H1 (cell line): ENCODE data around the gene GRIK1. TPM values are rescaled to one million over a fixed set of nuclear protein-coding genes. Genes with fewer than 3 reads are reported as not detected.
A peak's percentile ranks its signal among the peaks of the same experiment; 100 is the strongest.

Source experiments
- CTCF ChIA-PET: fragments of 300-600 bp; sonication (Branson Sonifier 250); formaldehyde crosslinking; loops from one replicate; lab custom pipeline; 2021; ENCODE audit not compliant: partially characterized antibody; lab: Charles Lee
- POLR2A ChIA-PET: fragments of 300-600 bp; sonication (Branson Sonifier 250); formaldehyde crosslinking; loops from one replicate; lab custom pipeline; 2021; ENCODE audit warnings: inconsistent platforms; ENCODE audit not compliant: partially characterized antibody; lab: Charles Lee
- DNase-seq, 2 experiments: peaks; one replicate each; pipeline versions ENCODE4 v3.0.0 to v3.0.0-alpha.2; 2010 to 2022; ENCODE audit warnings: low spot score in 2 of 2, low read depth in 1 of 2, mixed read lengths in 1 of 2
- FAIRE-seq: peaks from 2 replicates; lab custom pipeline; 2011; peaks lifted over from hg19 to GRCh38; lab: Jason Lieb, UNC
- H2AFZ ChIP-seq: 2 replicates; pipeline ENCODE4 v1.8.1; 2012; ENCODE audit warnings: low read length, inconsistent platforms
- H2AK5ac ChIP-seq: 2 replicates; pipeline ENCODE4 v1.6.1; 2013; ENCODE audit warnings: low read depth, low read length
- H2BK120ac ChIP-seq: replicated peaks from 2 replicates; pipeline ENCODE3; 2013; ENCODE audit warnings: low read depth, low read length, inconsistent platforms
- H2BK12ac ChIP-seq: 2 replicates; pipeline ENCODE4 v1.6.1; 2013; ENCODE audit warnings: low read depth, low read length
- H2BK15ac ChIP-seq: 2 replicates; pipeline ENCODE4 v1.6.1; 2013; ENCODE audit warnings: low read length
- H2BK20ac ChIP-seq: 2 replicates; pipeline ENCODE4 v1.6.1; 2013; ENCODE audit warnings: low read length
- H2BK5ac ChIP-seq: 2 replicates; pipeline ENCODE4 v1.6.1; 2013; ENCODE audit warnings: low read depth, low read length
- H3K14ac ChIP-seq: 2 replicates; pipeline ENCODE4 v1.6.1; 2013; ENCODE audit warnings: inconsistent platforms; ENCODE audit not compliant: insufficient read length
- H3K18ac ChIP-seq: 2 replicates; pipeline ENCODE4 v1.6.1; 2013; ENCODE audit warnings: low read length; ENCODE audit errors: extremely low read depth
- H3K23ac ChIP-seq: 2 replicates; pipeline ENCODE4 v1.6.1; 2013; ENCODE audit warnings: inconsistent platforms; ENCODE audit not compliant: insufficient read length
- H3K23me2 ChIP-seq: 2 replicates; pipeline ENCODE4 v1.6.1; 2013; ENCODE audit warnings: low read depth, low read length
- H3K27ac ChIP-seq: 2 replicates; pipeline ENCODE4 v1.6.1; 2011; ENCODE audit warnings: low read depth, low read length, inconsistent platforms
- H3K27me3 ChIP-seq, 4 experiments: replicated peaks in 1 of 4; 1 replicate in 1 of 4; 2 replicates in 3 of 4; pipeline versions ENCODE4 v1.6.1 to v1.8.1; 2011 to 2013; ENCODE audit warnings: low read length in 3 of 4, mild to moderate bottlenecking in 3 of 4, inconsistent platforms in 2 of 4, mixed read lengths in 2 of 4, moderate library complexity in 1 of 4; ENCODE audit not compliant: control insufficient read depth in 3 of 4, insufficient read depth in 3 of 4; ENCODE audit errors: extremely low read depth in 1 of 4
- H3K36me3 ChIP-seq, 4 experiments: 2 replicates each; pipeline versions ENCODE4 v1.6.1 to v1.8.1; 2011 to 2013; ENCODE audit warnings: mild to moderate bottlenecking in 4 of 4, low read length in 3 of 4, moderate library complexity in 2 of 4, control low read depth in 1 of 4, inconsistent platforms in 1 of 4; ENCODE audit not compliant: insufficient read depth in 4 of 4, control insufficient read depth in 2 of 4
- H3K4ac ChIP-seq: replicated peaks from 2 replicates; pipeline ENCODE3; 2013; ENCODE audit warnings: low read length, low read depth, mixed read lengths, inconsistent platforms; ENCODE audit not compliant: insufficient read length
- H3K4me1 ChIP-seq, 4 experiments: replicated peaks in 1 of 4; 1 replicate in 1 of 4; 2 replicates in 3 of 4; pipeline versions ENCODE4 v1.6.1 to v1.8.1; 2011 to 2013; ENCODE audit warnings: low read length in 3 of 4, inconsistent platforms in 2 of 4, mixed read lengths in 1 of 4; ENCODE audit not compliant: insufficient read depth in 4 of 4, control insufficient read depth in 3 of 4
- H3K4me2 ChIP-seq, 2 experiments: 2 replicates each; pipeline versions ENCODE4 v1.6.1 to v1.8.1; 2011 to 2013; ENCODE audit warnings: low read depth in 2 of 2, low read length in 2 of 2, control low read depth in 1 of 2, inconsistent platforms in 1 of 2, mild to moderate bottlenecking in 1 of 2; ENCODE audit not compliant: insufficient read depth in 1 of 2
- H3K4me3 ChIP-seq, 4 experiments: fragments of 200-600, 300-600 bp in 1 of 4; sonication (generic), shearing (Covaris generic), sonication (Bioruptor Twin) in 1 of 4; 2 replicates each; pipeline versions ENCODE4 v1.5.1 to v1.8.1; 2011 to 2016; ENCODE audit warnings: low read length in 4 of 4, low read depth in 3 of 4, control low read depth in 2 of 4, inconsistent platforms in 2 of 4, mild to moderate bottlenecking in 2 of 4, mixed read lengths in 1 of 4, moderate library complexity in 1 of 4; ENCODE audit not compliant: insufficient read depth in 2 of 4; ENCODE audit errors: extremely low read depth in 1 of 4
- H3K56ac ChIP-seq: replicated peaks from 2 replicates; pipeline ENCODE3; 2013; ENCODE audit warnings: low read depth, mild to moderate bottlenecking, mixed read lengths, low read length, inconsistent platforms; ENCODE audit not compliant: insufficient read length
- H3K79me1 ChIP-seq: 2 replicates; pipeline ENCODE4 v1.6.1; 2013; ENCODE audit warnings: low read depth, low read length, control low read depth
- H3K79me2 ChIP-seq, 2 experiments: 2 replicates each; pipeline versions ENCODE4 v1.6.1 to v1.8.1; 2012 to 2013; ENCODE audit warnings: low read length in 2 of 2, mild to moderate bottlenecking in 2 of 2, inconsistent platforms in 1 of 2; ENCODE audit not compliant: insufficient read depth in 2 of 2, control insufficient read depth in 1 of 2
- H3K9ac ChIP-seq, 4 experiments: replicated peaks in 1 of 4; 1 replicate in 1 of 4; 2 replicates in 3 of 4; pipeline versions ENCODE4 v1.6.1 to v1.8.1; 2011 to 2013; ENCODE audit warnings: low read depth in 3 of 4, low read length in 3 of 4, control low read depth in 2 of 4, mild to moderate bottlenecking in 2 of 4, moderate library complexity in 2 of 4, inconsistent platforms in 1 of 4; ENCODE audit errors: extremely low read depth in 1 of 4
- H3K9me3 ChIP-seq, 2 experiments: 2 replicates each; pipeline versions ENCODE4 v1.6.1 to v1.8.1; 2012 to 2013; ENCODE audit warnings: mild to moderate bottlenecking in 2 of 2, moderate library complexity in 2 of 2, control low read depth in 1 of 2, inconsistent platforms in 1 of 2, low read depth in 1 of 2, low read length in 1 of 2, mixed read lengths in 1 of 2; ENCODE audit not compliant: insufficient read depth in 2 of 2
- H4K20me1 ChIP-seq, 2 experiments: replicated peaks in 1 of 2; 2 replicates each; pipeline versions ENCODE3 to v1.8.1; 2011 to 2013; ENCODE audit warnings: inconsistent platforms in 2 of 2, low read length in 2 of 2, mild to moderate bottlenecking in 1 of 2; ENCODE audit not compliant: insufficient read depth in 2 of 2, control insufficient read depth in 1 of 2
- H4K5ac ChIP-seq: 2 replicates; pipeline ENCODE4 v1.6.1; 2013; ENCODE audit warnings: low read length, low read depth, mixed read lengths, inconsistent platforms; ENCODE audit not compliant: insufficient read length
- H4K8ac ChIP-seq: 2 replicates; pipeline ENCODE4 v1.8.0; 2013; ENCODE audit warnings: mild to moderate bottlenecking, moderate library complexity, low read length, inconsistent platforms; ENCODE audit not compliant: insufficient read depth; ENCODE audit errors: extremely low read depth
- H4K91ac ChIP-seq: replicated peaks from 2 replicates; pipeline ENCODE3; 2013; ENCODE audit warnings: low read length, mixed read lengths, inconsistent platforms; ENCODE audit not compliant: insufficient read length
- EGR1 ChIP-seq: IDR thresholded peaks from 2 replicates; pipeline ENCODE4 v1.6.1; 2011; ENCODE audit warnings: low read depth, low read length, borderline replicate concordance
- EP300 ChIP-seq, 2 experiments: IDR thresholded peaks; 1 replicate in 1 of 2; 2 replicates in 1 of 2; pipeline ENCODE4 v1.6.1; 2011 to 2012; ENCODE audit warnings: low read depth in 2 of 2, low read length in 2 of 2, mild to moderate bottlenecking in 2 of 2, borderline replicate concordance in 1 of 2, inconsistent platforms in 1 of 2, moderate library complexity in 1 of 2
- GABPA ChIP-seq: IDR thresholded peaks from 2 replicates; pipeline ENCODE4 v1.6.1; 2011; ENCODE audit warnings: mild to moderate bottlenecking, low read length, moderate library complexity, borderline replicate concordance; ENCODE audit not compliant: insufficient read depth
- GTF2F1 ChIP-seq: IDR thresholded peaks from 2 replicates; pipeline ENCODE4 v1.6.1; 2012; ENCODE audit warnings: low read depth, low read length, improper control_type of control experiment, borderline replicate concordance
- HDAC2 ChIP-seq, 2 experiments: fragments of 300-600 bp in 1 of 2; sonication (generic) in 1 of 2; IDR thresholded peaks; 2 replicates each; pipeline ENCODE4 v1.6.1; 2011 to 2012; ENCODE audit warnings: low read depth in 2 of 2, low read length in 2 of 2, mild to moderate bottlenecking in 2 of 2, moderate library complexity in 2 of 2, borderline replicate concordance in 1 of 2, inconsistent platforms in 1 of 2
- POLR2AphosphoS5 ChIP-seq: IDR thresholded peaks from 2 replicates; pipeline ENCODE4 v1.6.1; 2011; ENCODE audit warnings: low read depth, low read length
- POU5F1 ChIP-seq: IDR thresholded peaks from 2 replicates; pipeline ENCODE4 v1.6.1; 2011; ENCODE audit warnings: low read depth, mild to moderate bottlenecking, low read length, moderate library complexity
- RXRA ChIP-seq: IDR thresholded peaks from 2 replicates; pipeline ENCODE4 v1.6.1; 2011; ENCODE audit warnings: low read depth, mild to moderate bottlenecking, low read length, moderate library complexity; ENCODE audit not compliant: insufficient read depth
- SAP30 ChIP-seq: fragments of 300-600 bp; sonication (generic); IDR thresholded peaks from 2 replicates; pipeline ENCODE4 v1.7.1; 2012; ENCODE audit warnings: low read length, moderate library complexity, mild to moderate bottlenecking, inconsistent platforms; ENCODE audit not compliant: insufficient read depth, insufficient replicate concordance
- SIRT6 ChIP-seq: IDR thresholded peaks from one replicate; pipeline ENCODE4 v1.7.1; 2012; ENCODE audit warnings: low read length, inconsistent platforms
- SUZ12 ChIP-seq: fragments of 200-600 bp; sonication (generic); IDR thresholded peaks from 2 replicates; pipeline ENCODE4 v1.6.1; 2012; ENCODE audit warnings: mild to moderate bottlenecking, inconsistent platforms, low read length, moderate library complexity, mixed read lengths
- YY1 ChIP-seq: IDR thresholded peaks from 2 replicates; pipeline ENCODE4 v1.6.1; 2011; ENCODE audit warnings: low read depth, mild to moderate bottlenecking, low read length
- WGBS, 2 experiments: shearing (Covaris generic) in 1 of 2; methylation state at CpG; one replicate each; pipeline versions ENCODE4 v1.1.6 to v1.1.7; 2013 to 2015; ENCODE audit warnings: low lambda C conversion rate in 2 of 2, mixed read lengths in 2 of 2, inconsistent platforms in 1 of 2, low coverage in 1 of 2, missing lambda C conversion rate in 1 of 2; ENCODE audit not compliant: insufficient replicate concordance in 2 of 2, insufficient coverage in 1 of 2, insufficient read length in 1 of 2; ENCODE audit errors: extremely low coverage in 1 of 2, missing lambda C conversion rate in 1 of 2; 5-methylcytosine and 5-hydroxymethylcytosine counted together
- polyA plus RNA-seq, 7 experiments: library from polyadenylated mRNA; depleted of rRNA in 3 of 7; stranded (reverse) in 5 of 7; unstranded in 2 of 7; fragments of >200 nt in 5 of 7; fragments of 200-250 nt in 2 of 7; gene quantifications; 1 replicate in 5 of 7; 2 replicates in 1 of 7; 4 replicates in 1 of 7; pipeline versions ENCODE4 v1.2.1 to v1.2.3, GENCODE V29; 2011 to 2013; ENCODE audit warnings: missing spikeins in 2 of 7, mixed read lengths in 2 of 7
- total RNA-seq: library from RNA; stranded (reverse); fragmentation: NEBNext Ultra II Directional; extraction: Animal tissue kit (Norgen Biotek cat#: 25700); gene quantifications from 2 replicates; pipeline ENCODE4 v1.2.1, GENCODE V29; 2021

The GRIK1 gene
- total and polyA plus RNA-seq, 2 of the 8 experiments (the other 6 are each of a cell fraction or from before 2014, with no cell fraction given) = 0.11 to 0.32 TPM

DNA sequence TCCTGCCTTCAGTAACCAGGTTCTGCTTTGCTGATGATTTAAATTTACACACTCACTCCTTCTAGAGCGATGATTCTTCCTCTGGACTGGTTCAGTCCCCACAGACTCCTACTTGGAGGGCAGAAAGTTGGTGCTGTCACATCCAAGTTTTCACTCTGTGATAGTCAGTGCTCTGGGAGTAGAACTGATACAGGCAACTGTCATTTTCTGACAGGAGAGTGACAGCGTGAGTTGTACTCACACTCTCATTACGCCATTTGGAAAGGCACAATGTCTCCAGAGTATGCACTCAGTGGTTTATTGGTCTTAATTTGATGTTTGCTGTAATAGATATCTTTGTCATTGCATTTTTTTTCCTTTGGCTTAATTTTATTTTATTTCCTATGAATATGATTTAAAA, 96.0 kb downstream of the GRIK1 start:
- H4K8ac ChIP-seq = no peak overlapping the region
- no peak overlapping the region for H4K5ac ChIP-seq
- CTCF ChIA-PET = interaction anchor here (0.8 kb wide), 1 partner anchor 9 kb away, joined by 4 read pairs; no protein-coding TSS in a partner anchor
- H4K91ac ChIP-seq = no peak overlapping the region
- no peak overlapping the region for H3K18ac ChIP-seq
- H3K36me3 ChIP-seq = no peaks in the 10 kb centered on the region
- POLR2A ChIA-PET = no interaction called here
- no peaks in the 10 kb centered on the region for H3K9me3 ChIP-seq
- H2AFZ ChIP-seq = 0 out of 2 replicates have a peak overlapping the region, but pooled peaks have one; percentile 72
- H2BK120ac ChIP-seq = no peak overlapping the region
- H3K56ac ChIP-seq = no peak overlapping the region
- no peak overlapping the region for H2AK5ac ChIP-seq
- DNase-seq (no peak), FAIRE-seq (no peak)
- no peak overlapping the region for H2BK5ac ChIP-seq
- TF ChIP-seq POU5F1 (no peak), SIRT6 (no peak), SAP30 (no peak), GABPA (no peak), EGR1 (no peak), SUZ12 (no peak), POLR2AphosphoS5 (no peak), RXRA (no peak), HDAC2 (IDR thresholded peaks at IDR 0.05; ENCODE audit: borderline replicate concordance in 1 of 2, low read depth in 2 of 2, low read length in 2 of 2) (no peak), EP300 (IDR thresholded peaks at IDR 0.05; ENCODE audit: borderline replicate concordance in 1 of 2, low read depth in 2 of 2, low read length in 2 of 2) (no peak), YY1 (no peak), GTF2F1 (no peak)
- no peaks in the 10 kb centered on the region for H3K23me2 ChIP-seq
- no peak overlapping the region for H3K4ac ChIP-seq
- WGBS, 2 experiments = 91% methylated on average over 3 of the region's 3 CpGs; no CpG with 5 or more reads in 1 of the 2 experiments
- H3K27ac ChIP-seq = no peak overlapping the region
- H4K20me1 ChIP-seq = no peaks in the 10 kb centered on the region
- H3K14ac ChIP-seq = no peak overlapping the region
- no peaks in the 10 kb centered on the region for H3K27me3 ChIP-seq
- no peaks in the 10 kb centered on the region for H3K79me1 ChIP-seq
- H2BK15ac ChIP-seq = no peak overlapping the region
- H3K9ac ChIP-seq = no peak overlapping the region
- H3K4me1 ChIP-seq = no peaks in the 10 kb centered on the region
- no peaks in the 10 kb centered on the region for H3K79me2 ChIP-seq
- no peak overlapping the region for H2BK12ac ChIP-seq
- no peak overlapping the region for H3K23ac ChIP-seq
- H3K4me2 ChIP-seq = no peak overlapping the region
- no peak overlapping the region for H3K4me3 ChIP-seq
- no peak overlapping the region for H2BK20ac ChIP-seq
